SU-DHL-6 (cell line): ENCODE results near the gene RTL9.

Experiments
- H2AFZ ChIP-seq: fragments of 200-600 bp; sonication (generic); 2 replicates; pipeline ENCODE4 v1.6.1; 2014; ENCODE audit warnings: low read depth, mild to moderate bottlenecking, moderate library complexity, mixed read lengths, antibody characterized with exemption, low read length; ENCODE audit not compliant: severe bottlenecking
- H3F3A ChIP-seq: fragments of 200-600 bp; shearing (Covaris generic); 2 replicates; pipeline ENCODE4 v1.6.0; 2016; ENCODE audit warnings: antibody characterized with exemption, mild to moderate bottlenecking; ENCODE audit not compliant: insufficient read depth
- H3K27ac ChIP-seq: fragments of 200-600 bp; sonication (generic); 2 replicates; pipeline ENCODE4 v1.5.1; 2016; ENCODE audit warnings: low read depth, mild to moderate bottlenecking, low read length, moderate library complexity, mixed read lengths
- H3K27me3 ChIP-seq: fragments of 200-600 bp; sonication (generic), shearing (Covaris generic); 2 replicates; pipeline ENCODE4 v1.6.0; 2014; ENCODE audit warnings: mild to moderate bottlenecking, low read length
- H3K36me3 ChIP-seq: fragments of 200-600 bp; sonication (generic); 2 replicates; pipeline ENCODE4 v1.6.1; 2014; ENCODE audit warnings: mild to moderate bottlenecking, low read length, mixed read lengths
- H3K4me2 ChIP-seq: fragments of 300-600, 200-600 bp; shearing (Covaris generic), sonication (generic); 2 replicates; pipeline ENCODE4 v1.6.0; 2014; ENCODE audit warnings: low read length, low read depth, mild to moderate bottlenecking; ENCODE audit not compliant: poor library complexity, severe bottlenecking
- H3K4me3 ChIP-seq: fragments of 200-600 bp; sonication (generic); 2 replicates; pipeline ENCODE4 v1.5.1; 2014; ENCODE audit warnings: antibody characterized with exemption, low read length, mild to moderate bottlenecking, mixed read lengths; ENCODE audit not compliant: insufficient read depth, poor library complexity, severe bottlenecking
- H3K79me2 ChIP-seq: fragments of 200-600 bp; sonication (generic); 2 replicates; pipeline ENCODE4 v1.6.1; 2014; ENCODE audit warnings: mild to moderate bottlenecking, low read length, moderate library complexity; ENCODE audit not compliant: insufficient read depth
- H3K9ac ChIP-seq: fragments of 200-600 bp; sonication (generic); 2 replicates; pipeline ENCODE4 v1.7.0; 2014; ENCODE audit warnings: mild to moderate bottlenecking, low read length
- H3K9me2 ChIP-seq: fragments of 200-600 bp; sonication (generic); replicated peaks from 2 replicates; pipeline ENCODE4 v1.6.1; 2014; ENCODE audit warnings: low read length; ENCODE audit not compliant: insufficient read depth
- H3K9me3 ChIP-seq: fragments of 200-600 bp; sonication (generic); 2 replicates; pipeline ENCODE4 v1.6.1; 2014; ENCODE audit warnings: low read length, mixed read lengths; ENCODE audit not compliant: insufficient read depth
- H4K20me1 ChIP-seq: fragments of 200-600 bp; sonication (generic); 2 replicates; pipeline ENCODE4 v1.6.1; 2014; ENCODE audit warnings: low read depth, mild to moderate bottlenecking, antibody characterized with exemption, low read length, moderate library complexity, mixed read lengths
- EZH2phosphoT487 ChIP-seq: fragments of 200-600 bp; sonication (generic), shearing (Covaris generic); conservative IDR thresholded peaks from 2 replicates; pipeline ENCODE4 v1.6.1; 2018; ENCODE audit warnings: mild to moderate bottlenecking, antibody characterized with exemption, low read length, moderate library complexity, mixed read lengths
- TF ChIP-seq, protein P1 (sequence below): fragments of 200-600 bp; sonication (generic); IDR thresholded peaks from one replicate; pipeline ENCODE4 v1.5.1; 2017; ENCODE audit warnings: antibody characterized with exemption, mild to moderate bottlenecking, low read length, moderate library complexity; ENCODE audit not compliant: insufficient read depth, poor library complexity, severe bottlenecking

Gene RTL9

DNA sequence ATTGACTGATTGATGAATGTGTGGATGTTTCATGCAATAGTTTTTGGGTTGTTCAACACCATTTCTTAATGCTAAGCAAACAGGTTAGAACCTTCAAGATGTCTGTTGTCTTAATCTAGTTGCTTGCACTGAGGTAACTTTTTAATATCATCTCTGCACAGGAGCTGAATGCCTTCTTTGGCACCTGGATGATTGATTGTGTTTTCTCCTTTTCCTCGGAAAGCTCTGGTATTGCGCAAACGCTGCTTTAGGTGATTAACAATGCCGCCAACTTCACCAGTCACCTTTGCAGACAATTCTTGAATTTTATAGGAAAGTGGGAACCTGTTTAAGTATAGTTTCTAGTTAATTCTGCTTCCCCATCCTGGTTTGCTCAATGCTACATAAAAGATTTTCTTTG is 48.2 kb downstream of the RTL9 start:
- no peak for TF ChIP-seq EZH2phosphoT487
- TF ChIP-seq, protein P1, sequence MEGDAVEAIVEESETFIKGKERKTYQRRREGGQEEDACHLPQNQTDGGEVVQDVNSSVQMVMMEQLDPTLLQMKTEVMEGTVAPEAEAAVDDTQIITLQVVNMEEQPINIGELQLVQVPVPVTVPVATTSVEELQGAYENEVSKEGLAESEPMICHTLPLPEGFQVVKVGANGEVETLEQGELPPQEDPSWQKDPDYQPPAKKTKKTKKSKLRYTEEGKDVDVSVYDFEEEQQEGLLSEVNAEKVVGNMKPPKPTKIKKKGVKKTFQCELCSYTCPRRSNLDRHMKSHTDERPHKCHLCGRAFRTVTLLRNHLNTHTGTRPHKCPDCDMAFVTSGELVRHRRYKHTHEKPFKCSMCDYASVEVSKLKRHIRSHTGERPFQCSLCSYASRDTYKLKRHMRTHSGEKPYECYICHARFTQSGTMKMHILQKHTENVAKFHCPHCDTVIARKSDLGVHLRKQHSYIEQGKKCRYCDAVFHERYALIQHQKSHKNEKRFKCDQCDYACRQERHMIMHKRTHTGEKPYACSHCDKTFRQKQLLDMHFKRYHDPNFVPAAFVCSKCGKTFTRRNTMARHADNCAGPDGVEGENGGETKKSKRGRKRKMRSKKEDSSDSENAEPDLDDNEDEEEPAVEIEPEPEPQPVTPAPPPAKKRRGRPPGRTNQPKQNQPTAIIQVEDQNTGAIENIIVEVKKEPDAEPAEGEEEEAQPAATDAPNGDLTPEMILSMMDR: no peak
- H3K9ac ChIP-seq: no peak overlapping the region
- H4K20me1 ChIP-seq: no peaks in the 10 kb centered on the region
- no peaks in the 10 kb centered on the region for H3K79me2 ChIP-seq
- H3F3A ChIP-seq: no peaks in the 10 kb centered on the region
- H3K9me2 ChIP-seq: no peaks in the 10 kb centered on the region
- no peak overlapping the region for H3K4me2 ChIP-seq
- no peaks in the 10 kb centered on the region for H3K36me3 ChIP-seq
- no peak overlapping the region for H2AFZ ChIP-seq
- no peaks in the 10 kb centered on the region for H3K27me3 ChIP-seq
- H3K4me3 ChIP-seq: no peak overlapping the region
- no peaks in the 10 kb centered on the region for H3K9me3 ChIP-seq
- no peak overlapping the region for H3K27ac ChIP-seq

DNA sequence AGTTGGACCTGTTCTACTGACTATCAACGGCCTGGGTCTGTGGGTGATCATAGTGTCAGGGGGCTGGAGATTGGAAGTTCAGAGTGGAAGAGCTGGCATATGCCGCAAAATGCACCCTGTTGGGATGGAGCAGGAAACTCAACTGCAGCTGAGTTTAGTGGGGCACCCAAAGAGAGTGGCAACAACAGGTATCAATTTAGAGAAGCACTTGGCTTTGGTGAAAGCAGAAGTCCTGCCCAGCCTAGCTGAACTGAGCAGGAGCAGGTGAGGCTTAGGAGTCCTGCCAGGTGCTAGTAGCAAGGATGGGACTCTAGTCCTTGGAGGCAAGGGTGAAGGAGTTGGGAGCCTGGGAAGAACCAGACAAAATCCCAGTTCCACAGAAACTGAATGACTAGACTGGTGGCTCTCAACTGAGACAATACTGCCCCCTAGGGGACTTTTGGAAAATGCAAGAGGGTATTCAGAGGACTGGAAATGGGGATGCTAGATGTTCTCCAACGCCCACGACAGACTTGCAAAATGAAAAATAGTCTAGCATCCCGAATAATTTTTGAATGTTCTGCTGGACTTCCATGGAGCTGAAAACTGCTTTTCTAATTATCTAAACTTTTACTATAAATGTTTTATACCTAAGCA is 49.4 kb downstream of the RTL9 start:
- Histone ChIP-seq H3K9ac (no peak overlapping the region), H2AFZ (no peak overlapping the region), H3F3A (no peaks in the 10 kb centered on the region), H4K20me1 (no peaks in the 10 kb centered on the region), H3K79me2 (no peaks in the 10 kb centered on the region), H3K36me3 (no peaks in the 10 kb centered on the region), H3K27me3 (no peaks in the 10 kb centered on the region), H3K4me2 (no peak overlapping the region), H3K27ac (no peak overlapping the region), H3K9me3 (no peaks in the 10 kb centered on the region), H3K9me2 (no peaks in the 10 kb centered on the region), H3K4me3 (no peak overlapping the region)
- no peak for TF ChIP-seq EZH2phosphoT487
- TF ChIP-seq, protein P1: peak; percentile 16
